NCI-H1930 (cell line): ENCODE measurements around the gene B4GALT2.

Experiments used
- DNase-seq, 2 experiments: peaks; one replicate each; lab custom pipeline; 2025; lab: John Stamatoyannopoulos, UW

B4GALT2 gene

DNA sequence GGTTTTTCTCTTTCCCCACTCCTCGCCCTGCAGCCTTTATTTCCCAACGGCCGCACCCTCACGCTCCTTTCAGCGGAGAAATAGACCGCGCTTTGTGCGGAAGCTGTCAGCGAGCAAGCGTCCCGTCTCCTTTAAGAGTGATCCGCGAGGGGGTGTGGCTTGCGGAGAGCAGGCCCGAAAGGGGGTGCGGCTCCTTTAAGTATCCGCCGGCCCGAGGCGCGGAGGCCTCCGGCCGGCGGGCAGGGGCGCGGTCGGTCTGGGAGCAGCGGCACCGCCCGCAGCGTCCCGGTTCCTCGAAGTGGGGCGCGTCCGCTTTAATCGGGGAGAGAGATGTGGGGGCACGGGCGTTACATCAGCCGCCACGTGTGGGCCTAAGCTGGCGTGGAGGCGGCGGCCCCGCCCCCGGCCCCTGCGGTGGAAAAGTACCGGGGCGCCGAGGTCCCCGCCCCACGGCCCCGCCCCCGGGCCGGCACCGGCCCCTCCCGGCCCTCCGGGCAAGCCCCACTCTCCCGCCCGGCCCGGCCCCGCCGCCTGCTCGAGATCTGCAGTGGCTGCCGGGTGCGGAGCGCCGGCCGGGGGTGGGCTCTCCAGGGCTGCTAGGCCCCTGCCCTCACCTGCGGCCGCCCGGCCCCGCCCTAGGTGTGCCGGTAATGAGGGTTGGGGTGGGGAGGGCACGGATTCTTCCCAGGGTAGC is 51.0 kb downstream of the B4GALT2 start:
- peak; percentile 66 to 73 for DNase-seq

DNA sequence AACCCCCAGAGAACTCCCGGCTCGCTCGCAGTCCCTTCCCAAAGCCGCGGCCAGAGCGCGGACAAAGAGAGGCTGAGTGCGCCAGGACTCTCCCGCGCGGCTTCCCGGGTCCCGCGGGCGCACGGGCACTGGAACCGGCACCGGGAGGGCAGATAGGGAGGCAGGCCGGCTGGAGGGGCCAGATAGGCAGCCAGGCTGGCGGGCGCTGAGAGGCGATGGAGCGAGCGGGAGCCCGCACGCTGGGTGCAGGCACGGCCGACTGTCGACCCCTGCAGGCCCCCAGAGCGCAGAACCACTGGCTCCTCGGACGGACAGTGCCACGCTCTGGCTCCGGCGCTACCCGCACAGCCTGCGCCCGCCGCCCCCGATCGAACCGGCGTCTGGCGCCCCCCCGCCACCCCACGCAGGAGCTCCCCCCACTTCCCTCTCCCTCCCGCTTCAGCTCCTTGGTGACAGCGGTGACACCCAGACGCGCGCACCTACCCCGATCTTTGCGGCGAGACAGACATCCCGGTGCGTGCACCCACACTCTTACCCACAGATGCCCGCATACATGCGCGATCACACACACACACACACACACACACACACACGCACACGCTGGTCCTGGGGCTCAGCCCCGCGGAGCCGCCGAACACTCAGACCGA is 51.7 kb downstream of the B4GALT2 start:
- DNase-seq: peak; percentile 27 to 59

DNA sequence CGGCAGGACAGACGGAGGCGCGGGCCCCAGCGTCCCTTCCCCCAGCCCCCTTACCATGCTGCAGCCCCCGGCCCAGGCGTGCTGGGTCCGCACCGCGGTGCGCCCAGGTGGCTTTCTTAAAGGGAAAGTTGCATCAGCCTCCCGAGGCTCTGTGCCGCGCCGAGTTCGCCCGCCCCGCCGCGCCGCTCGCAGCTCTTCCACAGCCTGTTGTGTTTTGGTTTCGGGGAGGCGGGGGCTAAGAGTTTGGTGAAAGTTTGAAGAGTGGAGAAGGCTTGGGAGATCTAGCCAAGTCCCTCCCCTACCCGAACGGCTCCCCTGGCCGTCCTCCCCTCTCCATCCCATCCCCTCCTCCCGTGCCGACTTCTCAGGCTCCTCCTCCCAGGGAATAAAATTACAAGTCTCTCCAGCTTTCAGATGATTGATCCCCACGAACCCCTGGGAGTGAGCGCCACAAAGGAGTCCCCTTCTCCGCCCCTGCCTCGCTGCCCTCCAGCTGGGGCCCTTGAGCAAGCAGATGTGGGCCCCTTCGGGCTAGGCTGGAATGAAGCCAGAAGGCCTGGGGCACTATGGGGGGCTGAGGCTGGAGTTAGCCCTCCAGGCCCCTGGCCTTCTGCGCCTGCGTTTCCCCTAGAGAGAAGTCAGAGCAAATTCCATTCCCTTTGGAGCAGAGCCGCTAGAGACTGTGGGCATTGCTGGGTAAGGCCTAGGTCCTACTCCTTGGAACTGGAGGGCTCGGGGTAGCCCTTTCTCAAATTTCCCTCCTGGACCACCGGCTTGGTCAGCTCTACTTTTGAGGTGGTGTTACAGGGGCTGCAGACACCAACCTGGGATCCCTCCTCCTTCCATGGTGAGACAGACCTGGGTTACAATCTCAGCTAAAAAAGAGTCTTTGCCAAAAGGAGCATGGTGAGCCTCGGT is 52.5 kb downstream of the B4GALT2 start, which contains the start of gene SLC6A9:
Gene SLC6A9, minus strand, starts transcription at position 211 of the 918 bp plus-strand sequence. CDS start 7,185 bp downstream, outside the sequence.
- DNase-seq: peak in 1 of 2 experiments; percentile 36

DNA sequence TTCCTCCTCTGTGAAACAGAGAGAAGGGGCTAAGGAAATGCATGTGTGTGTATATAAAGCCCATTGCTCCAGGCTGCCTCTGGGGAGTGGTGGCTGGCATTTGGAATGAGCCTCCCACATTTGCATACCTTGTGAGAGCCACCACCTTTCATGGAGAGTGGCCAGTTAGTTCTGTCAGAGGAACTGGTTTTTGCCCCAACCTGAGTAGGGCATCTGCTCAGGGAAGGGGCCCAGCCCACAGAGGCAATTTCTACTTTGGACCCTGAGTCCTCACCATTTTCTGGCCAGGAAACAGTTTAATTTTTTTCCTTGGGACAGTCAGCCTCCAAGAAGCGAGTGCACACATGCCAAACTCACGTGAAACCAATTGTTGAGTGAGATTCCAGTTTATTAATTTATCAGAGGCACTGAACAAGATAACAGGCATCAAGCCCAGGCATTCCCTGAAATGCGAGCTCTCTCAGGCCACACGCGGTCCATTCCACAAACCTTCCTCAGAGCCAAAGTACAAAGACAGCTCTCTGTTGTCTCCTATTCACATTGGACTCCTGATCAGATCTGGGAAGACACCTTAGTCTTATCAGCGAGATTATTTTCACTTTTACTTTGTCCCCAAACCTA is 53.3 kb downstream of the B4GALT2 start:
- no peak for DNase-seq

DNA sequence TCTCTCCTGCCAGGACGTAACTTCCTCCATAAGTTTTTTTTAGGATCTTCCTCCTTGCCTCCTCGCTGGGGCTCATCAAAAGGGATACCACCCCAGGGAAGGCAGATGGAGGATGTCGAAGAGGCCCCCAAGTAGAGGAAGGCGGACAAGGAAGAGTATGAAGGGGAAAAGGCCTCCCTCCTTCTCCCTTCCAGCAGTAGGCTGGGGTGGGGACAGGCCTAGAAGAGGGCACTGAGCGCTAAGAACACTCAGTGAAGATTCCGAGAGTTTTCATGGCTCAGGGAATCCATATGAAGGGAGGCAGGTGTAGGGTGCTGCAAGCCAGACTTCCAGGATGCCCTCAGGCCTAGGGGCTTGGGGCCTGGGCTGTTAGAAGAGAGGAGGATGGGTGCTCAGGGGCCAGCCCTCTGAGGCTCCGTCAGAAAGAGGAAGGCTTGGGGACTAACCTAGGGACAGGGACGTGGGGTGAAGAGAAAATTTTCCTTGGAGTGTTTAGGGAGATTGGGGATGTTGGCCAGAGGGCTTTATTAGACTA is 54.1 kb downstream of the B4GALT2 start:
- DNase-seq: no peak

DNA sequence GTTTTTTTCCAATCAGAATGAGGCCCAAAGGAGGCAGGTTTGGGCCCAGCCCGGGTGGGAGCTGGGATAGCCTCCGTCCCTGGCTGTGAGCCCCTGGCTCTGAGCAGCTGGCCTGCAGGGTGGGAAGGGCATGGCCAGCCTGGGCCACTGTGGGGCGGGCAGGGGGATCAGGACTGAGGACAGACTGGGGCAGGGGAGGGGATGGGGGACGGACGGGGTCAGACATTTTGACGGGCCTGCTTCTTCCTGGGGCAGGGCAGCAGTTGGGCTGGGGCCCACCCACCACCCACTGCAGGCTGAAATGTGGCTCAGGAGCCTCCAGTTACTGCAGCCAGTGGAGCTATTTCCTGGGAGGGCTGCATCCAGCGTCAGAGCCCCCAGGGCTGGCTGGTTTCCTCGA is 54.7 kb downstream of the B4GALT2 start:
- no peak for DNase-seq

DNA sequence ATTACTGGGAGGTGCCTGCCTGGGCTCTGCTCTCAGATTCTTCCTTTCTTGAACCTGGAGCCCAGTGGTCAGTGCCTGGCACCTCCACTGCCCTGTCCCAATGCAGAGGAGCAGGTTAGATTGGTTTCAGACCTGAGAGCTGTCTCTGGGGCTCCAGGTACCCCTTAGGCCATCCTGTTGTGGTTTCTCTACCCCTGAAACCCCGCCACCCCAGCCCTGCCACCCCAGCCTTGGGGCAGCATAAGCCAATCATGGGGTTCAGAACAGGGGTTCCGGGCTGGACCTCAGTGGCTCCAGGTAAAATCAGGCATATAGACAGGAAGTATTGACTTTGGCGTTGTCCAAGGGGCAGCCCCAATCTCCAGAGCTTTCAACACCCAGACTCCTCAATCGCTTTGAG is 55.4 kb downstream of the B4GALT2 start:
- no peak for DNase-seq

DNA sequence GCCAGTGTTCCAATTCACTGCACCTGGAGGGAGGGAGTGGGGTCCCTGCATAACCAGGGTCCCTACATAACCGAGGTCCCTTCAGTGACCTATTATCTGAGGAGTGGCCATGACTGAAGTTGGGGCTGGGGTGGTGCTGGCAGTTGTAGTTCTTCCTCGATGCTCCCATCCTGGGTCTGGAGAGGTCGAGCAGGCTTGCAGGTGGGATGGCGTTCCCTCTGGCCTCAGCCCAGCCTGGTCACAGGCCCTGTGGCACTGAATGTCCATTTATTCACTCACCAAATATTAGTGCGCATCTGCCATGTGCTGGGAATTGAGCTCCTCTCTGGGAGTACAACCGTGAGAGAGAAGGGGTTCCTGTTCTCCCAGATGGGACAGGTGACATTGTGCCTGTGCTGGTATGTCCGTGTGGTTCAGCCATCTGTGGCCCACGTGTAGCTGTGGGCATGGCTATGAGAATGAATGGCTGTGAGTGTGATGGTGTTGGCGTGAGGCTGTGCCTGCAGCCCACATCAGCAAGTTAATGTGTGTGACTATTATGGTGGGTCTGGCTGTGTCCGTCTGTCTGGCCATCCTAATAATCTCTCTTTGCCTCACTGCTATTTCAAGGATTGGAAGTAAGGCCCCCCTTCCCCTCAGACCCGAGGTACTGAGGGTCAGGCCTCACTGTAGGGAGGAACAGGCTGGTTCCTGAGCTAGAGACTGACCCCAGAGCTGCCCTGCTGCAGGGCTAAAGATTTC is 56.1 kb downstream of the B4GALT2 start:
- no peak for DNase-seq

DNA sequence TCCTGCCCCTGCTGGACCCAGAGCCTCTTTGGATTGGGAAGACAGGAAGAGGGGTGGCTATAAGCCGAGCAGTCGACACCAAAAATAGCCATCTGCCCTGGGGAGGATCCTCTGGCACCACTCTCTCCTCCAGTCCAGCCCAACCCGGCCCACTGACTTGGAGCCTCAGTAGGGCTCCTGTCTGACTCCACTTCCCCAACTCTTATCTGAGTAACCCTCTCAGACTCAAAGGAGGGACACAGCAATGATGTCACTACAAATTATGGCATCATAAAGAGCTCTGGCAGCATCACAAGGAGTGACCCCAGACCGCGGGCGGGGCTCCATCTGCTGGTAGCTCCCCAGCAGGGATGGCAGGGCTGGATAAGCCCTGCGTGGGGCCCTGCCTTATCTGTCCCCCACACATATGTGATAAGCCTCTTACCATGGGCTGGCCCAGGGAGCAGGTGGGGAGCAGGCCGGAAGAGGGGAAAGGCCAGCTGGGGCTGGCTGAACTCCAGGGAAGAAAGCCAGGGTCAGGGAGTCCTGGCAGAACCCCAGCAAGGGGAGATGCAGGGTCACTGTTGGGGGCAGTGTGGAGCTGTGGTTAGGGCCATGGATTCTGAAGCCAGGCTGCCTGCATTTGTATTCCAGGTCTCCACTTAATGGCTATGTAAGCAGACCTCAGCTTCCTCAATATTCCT is 56.9 kb downstream of the B4GALT2 start:
- no peak for DNase-seq

DNA sequence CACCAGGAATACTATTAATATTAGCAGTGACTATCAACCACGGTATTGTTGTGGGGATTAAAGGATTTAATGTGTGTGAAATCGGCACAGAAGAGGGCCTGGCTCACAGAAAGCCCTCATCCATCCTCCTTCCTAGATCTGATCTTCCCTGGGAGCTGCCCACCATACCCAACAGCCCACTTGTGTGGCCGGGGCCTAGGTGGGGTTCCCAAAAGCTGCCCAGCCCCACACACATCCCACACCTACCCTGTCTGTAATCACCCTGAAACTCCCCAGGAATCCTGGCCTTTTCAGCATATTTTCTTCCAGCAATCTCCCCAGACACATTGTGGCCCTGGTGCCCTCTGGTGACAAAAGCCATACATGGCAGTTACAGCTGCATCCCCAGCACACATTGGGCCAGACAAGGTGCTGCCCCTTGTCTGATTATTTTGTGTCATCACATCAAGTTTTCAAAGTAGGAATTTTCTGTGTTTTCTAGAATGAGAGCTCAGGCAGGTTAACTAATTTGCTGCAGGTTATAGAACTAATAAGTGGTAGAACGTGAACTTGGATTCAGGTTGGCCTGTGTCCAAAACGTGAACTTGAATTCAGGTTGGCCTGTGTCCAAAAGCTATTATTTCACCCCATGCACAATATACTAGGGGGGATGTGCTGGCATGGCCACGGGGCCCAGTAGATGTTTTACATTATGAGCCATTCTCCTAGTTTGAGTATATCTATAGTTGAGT is 57.6 kb downstream of the B4GALT2 start:
- peak; percentile 12 to 55 for DNase-seq

DNA sequence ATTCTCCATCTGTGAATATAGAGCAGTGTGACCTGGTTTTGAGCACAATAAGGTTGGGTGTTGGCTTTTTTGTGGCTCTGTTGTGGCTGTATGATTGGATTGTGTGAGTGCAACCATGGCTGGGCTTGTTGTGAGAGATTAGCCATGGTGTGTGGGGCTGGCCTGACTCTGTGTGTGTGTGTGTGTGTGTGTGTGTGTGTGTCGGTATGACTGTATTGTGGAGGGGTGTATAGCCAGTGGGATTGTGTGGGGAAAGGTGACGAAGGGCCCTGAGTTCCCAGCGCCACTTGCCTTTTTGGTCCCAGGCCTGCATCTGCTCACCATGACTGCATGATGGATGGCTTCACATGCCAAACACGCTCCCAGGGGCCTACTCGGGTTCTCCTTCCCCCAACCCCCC is 58.1 kb downstream of the B4GALT2 start:
- DNase-seq: no peak

DNA sequence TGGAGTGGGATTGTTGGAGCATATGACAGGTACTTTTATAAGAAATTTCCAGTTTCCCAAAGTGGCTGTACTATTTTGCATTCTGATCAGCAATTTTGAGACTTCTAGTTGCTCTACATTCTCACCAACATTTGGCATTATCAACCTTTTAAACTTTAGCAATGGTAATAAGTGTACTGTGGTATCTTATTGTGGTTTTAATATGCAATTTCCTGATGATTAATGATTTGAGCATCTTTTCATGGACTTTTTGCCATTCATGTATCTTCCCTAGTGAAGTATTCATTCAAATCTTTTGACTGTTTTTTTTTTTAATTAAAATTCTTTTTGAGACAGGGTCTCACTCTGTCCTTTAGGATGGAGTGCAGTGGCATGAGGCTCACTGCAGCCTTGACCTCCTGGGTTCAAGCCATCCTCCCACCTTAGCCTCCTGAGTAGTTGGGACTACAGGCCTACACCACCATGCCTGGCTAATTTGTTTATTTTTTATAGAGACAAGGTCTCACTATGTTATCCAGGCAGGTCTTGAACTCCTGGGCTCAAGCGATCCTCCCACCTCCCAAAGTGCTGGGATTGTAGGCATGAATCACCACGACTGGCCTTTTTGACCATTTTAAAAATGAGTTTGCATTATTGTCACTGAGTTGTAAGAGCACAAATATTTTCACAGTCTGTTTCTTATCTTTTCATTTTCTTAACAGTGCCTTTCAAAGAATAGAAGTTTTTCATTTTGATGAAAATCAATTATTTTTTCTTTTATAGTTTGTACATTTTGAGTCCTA is 60.1 kb downstream of the B4GALT2 start:
- no peak for DNase-seq

DNA sequence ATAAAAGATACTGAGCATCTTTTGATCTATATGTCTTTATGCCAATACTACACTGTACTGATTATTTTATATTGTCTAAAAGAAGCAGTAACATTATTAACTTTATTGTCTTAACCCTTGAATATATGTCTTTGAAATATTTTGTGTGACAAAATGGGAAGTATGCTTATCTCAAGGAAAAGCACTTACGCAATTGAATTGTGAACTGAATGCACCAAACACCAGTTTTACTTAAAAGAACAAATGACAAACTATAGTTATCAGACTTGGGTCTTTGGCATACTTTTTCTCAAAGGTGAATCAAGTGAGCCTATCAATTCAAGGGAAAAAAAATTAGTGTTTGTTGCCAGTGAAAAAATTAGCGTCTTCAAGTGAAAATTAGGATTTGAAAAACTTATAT is 61.4 kb downstream of the B4GALT2 start:
- DNase-seq: no peak
